Neural cell (in vitro differentiated cells): ENCODE data around the gene TBC1D20. TPM values are rescaled to one million over a fixed set of nuclear protein-coding genes. Genes with fewer than 3 reads are reported as not detected.
"Not testable (repeated sequence)": the region's sequence is repeated elsewhere in the genome, so short reads cannot be mapped to it uniquely, and the experiment has no call there.

Experiments
- H2AFZ ChIP-seq: fragments of 200-600, 300-800 bp; sonication (generic), shearing (Covaris generic); 2 replicates; pipeline ENCODE4 v1.6.0; 2014; ENCODE audit warnings: low read depth, mild to moderate bottlenecking, antibody characterized with exemption, low read length, moderate library complexity
- H3F3A ChIP-seq: fragments of 200-600 bp; shearing (Covaris generic); 2 replicates; pipeline ENCODE4 v1.6.1; 2016; ENCODE audit warnings: mild to moderate bottlenecking, moderate library complexity, mixed read lengths, antibody characterized with exemption, low read length; ENCODE audit not compliant: insufficient read depth, poor library complexity, severe bottlenecking
- H3K27ac ChIP-seq: fragments of 200-600, 300-800 bp; sonication (generic), shearing (Covaris generic); 2 replicates; pipeline ENCODE4 v1.5.1; 2014; ENCODE audit warnings: mild to moderate bottlenecking, low read length, moderate library complexity
- H3K27me3 ChIP-seq: fragments of 300-800, 200-600 bp; sonication (generic), shearing (Covaris generic); 2 replicates; pipeline ENCODE4 v1.6.0; 2014; ENCODE audit warnings: mild to moderate bottlenecking, low read depth, low read length, moderate library complexity; ENCODE audit not compliant: insufficient read depth
- H3K36me3 ChIP-seq: fragments of 300-800, 200-600 bp; sonication (generic), shearing (Covaris generic); 2 replicates; pipeline ENCODE4 v1.5.1; 2014; ENCODE audit warnings: mild to moderate bottlenecking, antibody characterized with exemption, low read length, moderate library complexity; ENCODE audit not compliant: insufficient read depth
- H3K4me2 ChIP-seq: fragments of 300-800, 200-600 bp; sonication (generic), shearing (Covaris generic); 2 replicates; pipeline ENCODE4 v1.6.0; 2014; ENCODE audit warnings: mild to moderate bottlenecking, low read length
- H3K4me3 ChIP-seq: fragments of 300-800, 200-600 bp; sonication (generic), shearing (Covaris generic); 2 replicates; pipeline ENCODE4 v1.5.1; 2014; ENCODE audit warnings: mild to moderate bottlenecking, low read length, moderate library complexity
- H3K79me2 ChIP-seq: fragments of 200-600 bp; shearing (Covaris generic); replicated peaks from 2 replicates; pipeline ENCODE4 v1.6.0; 2014; ENCODE audit warnings: mild to moderate bottlenecking, low read length, moderate library complexity; ENCODE audit not compliant: insufficient read depth
- H3K9ac ChIP-seq: fragments of 300-800, 200-600 bp; sonication (generic), shearing (Covaris generic); 2 replicates; pipeline ENCODE4 v1.6.1; 2016; ENCODE audit warnings: mild to moderate bottlenecking, low read length, mixed read lengths
- H3K9me2 ChIP-seq: fragments of 200-600 bp; shearing (Covaris generic); 2 replicates; pipeline ENCODE4 v1.6.1; 2016; ENCODE audit warnings: mild to moderate bottlenecking, low read length, mixed read lengths; ENCODE audit not compliant: insufficient read depth
- H3K9me3 ChIP-seq: fragments of 200-600, 300-800 bp; sonication (generic), shearing (Covaris generic); 2 replicates; pipeline ENCODE4 v1.6.1; 2016; ENCODE audit warnings: mild to moderate bottlenecking, mixed run types, low read length, moderate library complexity, mixed read lengths
- H4K20me1 ChIP-seq: fragments of 200-600 bp; shearing (Covaris generic); 2 replicates; pipeline ENCODE4 v1.6.1; 2016; ENCODE audit warnings: mild to moderate bottlenecking, mixed run types; ENCODE audit not compliant: insufficient read depth
- CTCF ChIP-seq: fragments of 450-650 bp; IDR thresholded peaks from 2 replicates; pipeline ENCODE4 v1.5.1; 2014; ENCODE audit warnings: antibody characterized with exemption, mild to moderate bottlenecking, moderate library complexity; ENCODE audit not compliant: poor library complexity, severe bottlenecking
- EP300 ChIP-seq: fragments of 450-650 bp; conservative IDR thresholded peaks from 2 replicates; pipeline ENCODE4 v1.6.1; 2014; ENCODE audit warnings: antibody characterized with exemption, mild to moderate bottlenecking, moderate library complexity; ENCODE audit not compliant: poor library complexity, severe bottlenecking
- MXI1 ChIP-seq: fragments of 450-650 bp; conservative IDR thresholded peaks from 2 replicates; pipeline ENCODE4 v1.6.1; 2014; ENCODE audit warnings: antibody characterized with exemption, mild to moderate bottlenecking; ENCODE audit not compliant: poor library complexity, severe bottlenecking
- POLR2AphosphoS5 ChIP-seq: IDR thresholded peaks from 2 replicates; pipeline ENCODE4 v1.6.1; 2012
- REST ChIP-seq: IDR thresholded peaks from 2 replicates; pipeline ENCODE4 v1.6.1; 2012; ENCODE audit warnings: borderline replicate concordance
- SMC3 ChIP-seq: fragments of 450-650 bp; conservative IDR thresholded peaks from 2 replicates; pipeline ENCODE4 v1.6.1; 2014; ENCODE audit warnings: antibody characterized with exemption, mild to moderate bottlenecking, moderate library complexity; ENCODE audit not compliant: poor library complexity
- polyA plus RNA-seq: library from polyadenylated mRNA; depleted of rRNA; stranded (reverse); fragments of >200 nt; gene quantifications from 2 replicates; pipeline ENCODE4 v1.2.3, GENCODE V29; 2014

Gene TBC1D20
- polyA plus RNA-seq, 1 donor from 2014 or later, result 25.1 TPM

- Histone ChIP-seq H3K9me2 (no peaks in the 10 kb centered on the region), H3K36me3 (peaks cover 11% of the 10 kb centered on the region), H3K27ac (no peak overlapping the region), H2AFZ (no peak overlapping the region), H3F3A (no peaks in the 10 kb centered on the region), H3K79me2 (no peaks in the 10 kb centered on the region), H3K9me3 (no peaks in the 10 kb centered on the region), H3K9ac (no peak overlapping the region), H3K27me3 (no peaks in the 10 kb centered on the region), H4K20me1 (no peaks in the 10 kb centered on the region), H3K4me2 (no peak overlapping the region), H3K4me3 (no peak overlapping the region)
- TF ChIP-seq POLR2AphosphoS5, result no peak
- TF ChIP-seq EP300, result no peak
- TF ChIP-seq REST, result no peak
- TF ChIP-seq SMC3, result no peak
- TF ChIP-seq MXI1, result no peak
- TF ChIP-seq CTCF, result no peak
These were observed 15.9 kb upstream of the TBC1D20 start for GRCh38 chr20:478010-478948.

- H3K4me2 ChIP-seq, H3K36me3 ChIP-seq, H3K27ac ChIP-seq, H3K79me2 ChIP-seq, H3K9ac ChIP-seq, H2AFZ ChIP-seq, H4K20me1 ChIP-seq, H3K9me2 ChIP-seq, H3K27me3 ChIP-seq, H3F3A ChIP-seq, H3K9me3 ChIP-seq, H3K4me3 ChIP-seq: not testable (repeated sequence)
These were observed 14.4 kb upstream of the TBC1D20 start for GRCh38 chr20:476561-477249.
